Kidney (tissue), 14 donors: ENCODE results near the gene TSHR. TPM values are rescaled to one million over a fixed set of nuclear protein-coding genes. Genes with fewer than 3 reads are reported as not detected.

Experiments
- DNase-seq, 5 donors: peaks; one replicate each; pipeline ENCODE4 v3.0.0-alpha.2; 2013 to 2020
- FAIRE-seq: peaks from 2 replicates; lab custom pipeline; 2012; peaks lifted over from hg19 to GRCh38; lab: Jason Lieb, UNC
- H3K27ac ChIP-seq, 2 donors: one replicate each; pipeline ENCODE4 v1.7.0; 2013; ENCODE audit warnings: low read depth in 2 of 2, low read length in 2 of 2, inconsistent platforms in 1 of 2
- H3K27me3 ChIP-seq: one replicate; pipeline ENCODE4 v1.7.1; 2013; ENCODE audit warnings: low read length, inconsistent platforms; ENCODE audit not compliant: control insufficient read depth, insufficient read depth
- H3K36me3 ChIP-seq, 3 donors: one replicate each; pipeline versions ENCODE4 v1.7.0 to v1.7.1; 2013; ENCODE audit warnings: low read length in 3 of 3, control low read depth in 1 of 3, inconsistent platforms in 1 of 3; ENCODE audit not compliant: insufficient read depth in 3 of 3, control insufficient read depth in 2 of 3
- H3K4me1 ChIP-seq, 3 donors: one replicate each; pipeline versions ENCODE4 v1.7.0 to v1.7.1; 2013; ENCODE audit warnings: low read length in 3 of 3, inconsistent platforms in 1 of 3, low read depth in 1 of 3; ENCODE audit not compliant: control insufficient read depth in 2 of 3, insufficient read depth in 2 of 3
- H3K4me3 ChIP-seq, 3 donors: one replicate each; pipeline versions ENCODE4 v1.7.0 to v1.8.1; 2013; ENCODE audit warnings: low read length in 3 of 3, control low read depth in 1 of 3, inconsistent platforms in 1 of 3
- H3K9ac ChIP-seq, 3 donors: one replicate each; pipeline versions ENCODE4 v1.7.0 to v1.7.1; 2013; ENCODE audit warnings: low read length in 3 of 3, control low read depth in 1 of 3, inconsistent platforms in 1 of 3
- H3K9me3 ChIP-seq, 3 donors: one replicate each; pipeline versions ENCODE4 v1.7.0 to v1.7.1; 2013; ENCODE audit warnings: low read length in 3 of 3, control low read depth in 1 of 3, inconsistent platforms in 1 of 3; ENCODE audit not compliant: control insufficient read depth in 2 of 3, insufficient read depth in 1 of 3
- intact Hi-C: fragments of 100-400 bp; cut with DNase I; formaldehyde crosslinking; loops from one replicate; pipeline ENCODE4 v1.11.1; 2022
- polyA plus RNA-seq: library from polyadenylated mRNA; stranded (reverse); fragments of 350-450 nt; fragmentation: Illumina TruSeq; extraction: RNeasy Lipid Tissue Mini Kit (QIAGEN cat#74804); gene quantifications from one replicate; pipeline ENCODE4 v1.2.3, GENCODE V29; 2014; ENCODE audit warnings: low read depth, low replicate concordance; ENCODE audit not compliant: insufficient read depth
- total RNA-seq: library from RNA; stranded (reverse); fragmentation: NEBNext Ultra II Directional; extraction: Animal tissue kit (Norgen Biotek cat#: 25700); gene quantifications from one replicate; pipeline ENCODE4 v1.2.1, GENCODE V29; 2021
- TF ChIP-seq, protein P1 (sequence below): IDR thresholded peaks from 3 replicates; pipeline ENCODE4 v1.5.1; 2012; ENCODE audit warnings: mild to moderate bottlenecking, moderate library complexity, borderline replicate concordance; ENCODE audit not compliant: insufficient read depth; ENCODE audit errors: extremely low read depth
- donor health status: control.
- donor health status: control.
- donor health status: control.
- donor health status: control.
- donor health status: control.
- donor health status: DM: yes; HTN: yes; CAD: no.
- donor health status: Normal renal cell carcinoma (clear cell type).

The TSHR gene
- total and polyA plus RNA-seq, 2 donors from 2014 or later = 0.98 TPM; not detected in 1

DNA sequence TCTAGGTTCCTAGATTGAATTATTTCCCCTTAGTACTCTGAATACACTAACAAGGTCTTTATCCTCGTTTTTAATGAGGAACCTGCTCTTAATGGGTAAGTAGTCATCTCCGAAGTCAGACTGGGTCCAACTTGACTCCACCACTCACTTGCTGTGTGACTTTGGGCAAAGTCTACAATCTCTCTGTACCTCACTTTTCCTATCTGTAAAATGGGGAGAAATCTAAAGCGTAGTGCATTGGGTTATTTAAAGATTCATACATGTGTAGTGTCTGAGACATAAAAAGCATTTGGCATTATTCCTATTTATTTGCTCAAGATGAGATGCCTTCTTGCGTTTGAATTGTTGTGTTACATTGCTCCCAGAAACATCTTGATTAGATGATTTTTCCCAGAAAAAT, 213.8 kb downstream of the TSHR start:
- TF ChIP-seq, protein P1, sequence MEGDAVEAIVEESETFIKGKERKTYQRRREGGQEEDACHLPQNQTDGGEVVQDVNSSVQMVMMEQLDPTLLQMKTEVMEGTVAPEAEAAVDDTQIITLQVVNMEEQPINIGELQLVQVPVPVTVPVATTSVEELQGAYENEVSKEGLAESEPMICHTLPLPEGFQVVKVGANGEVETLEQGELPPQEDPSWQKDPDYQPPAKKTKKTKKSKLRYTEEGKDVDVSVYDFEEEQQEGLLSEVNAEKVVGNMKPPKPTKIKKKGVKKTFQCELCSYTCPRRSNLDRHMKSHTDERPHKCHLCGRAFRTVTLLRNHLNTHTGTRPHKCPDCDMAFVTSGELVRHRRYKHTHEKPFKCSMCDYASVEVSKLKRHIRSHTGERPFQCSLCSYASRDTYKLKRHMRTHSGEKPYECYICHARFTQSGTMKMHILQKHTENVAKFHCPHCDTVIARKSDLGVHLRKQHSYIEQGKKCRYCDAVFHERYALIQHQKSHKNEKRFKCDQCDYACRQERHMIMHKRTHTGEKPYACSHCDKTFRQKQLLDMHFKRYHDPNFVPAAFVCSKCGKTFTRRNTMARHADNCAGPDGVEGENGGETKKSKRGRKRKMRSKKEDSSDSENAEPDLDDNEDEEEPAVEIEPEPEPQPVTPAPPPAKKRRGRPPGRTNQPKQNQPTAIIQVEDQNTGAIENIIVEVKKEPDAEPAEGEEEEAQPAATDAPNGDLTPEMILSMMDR = no peak
- H3K9me3 ChIP-seq = no peaks in the 10 kb centered on the region
- peaks cover 0 to 8% (median 7%) of the 10 kb centered on the region in 3 donors for H3K4me1 ChIP-seq
- peak overlapping the region; percentile 79 to 82 (median 81) for H3K4me3 ChIP-seq
- no peaks in the 10 kb centered on the region for H3K36me3 ChIP-seq
- no peaks in the 10 kb centered on the region for H3K27me3 ChIP-seq
- intact Hi-C loops = no loop called here
- H3K9ac ChIP-seq = peak overlapping the region in 2 of 3 donors; percentile 81 to 85
- peak overlapping the region; percentile 81 to 98 for H3K27ac ChIP-seq
- DNase-seq = no peak
- FAIRE-seq = no peak

DNA sequence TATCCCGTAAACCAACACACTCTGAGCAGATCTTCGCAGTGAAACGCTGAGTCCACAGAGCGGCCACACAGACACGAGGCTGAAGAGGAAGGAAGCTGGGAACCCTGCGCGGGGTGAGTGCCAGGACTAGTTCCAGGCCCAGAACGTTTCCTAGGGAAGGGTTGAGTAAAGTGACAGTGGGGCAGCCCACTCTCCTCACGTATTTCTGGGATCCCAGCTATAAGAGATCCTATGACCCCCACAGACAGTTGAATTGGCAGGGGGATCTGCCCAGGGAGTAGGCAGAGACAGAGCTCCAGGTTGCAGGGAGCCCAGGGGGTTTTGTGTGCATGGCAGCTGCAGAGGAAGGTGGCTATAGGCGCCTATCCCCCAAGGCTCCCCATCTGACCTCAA, 214.3 kb downstream of the TSHR start:
- no peak for FAIRE-seq
- H3K27ac ChIP-seq = peak overlapping the region; percentile 81 to 98

DNA sequence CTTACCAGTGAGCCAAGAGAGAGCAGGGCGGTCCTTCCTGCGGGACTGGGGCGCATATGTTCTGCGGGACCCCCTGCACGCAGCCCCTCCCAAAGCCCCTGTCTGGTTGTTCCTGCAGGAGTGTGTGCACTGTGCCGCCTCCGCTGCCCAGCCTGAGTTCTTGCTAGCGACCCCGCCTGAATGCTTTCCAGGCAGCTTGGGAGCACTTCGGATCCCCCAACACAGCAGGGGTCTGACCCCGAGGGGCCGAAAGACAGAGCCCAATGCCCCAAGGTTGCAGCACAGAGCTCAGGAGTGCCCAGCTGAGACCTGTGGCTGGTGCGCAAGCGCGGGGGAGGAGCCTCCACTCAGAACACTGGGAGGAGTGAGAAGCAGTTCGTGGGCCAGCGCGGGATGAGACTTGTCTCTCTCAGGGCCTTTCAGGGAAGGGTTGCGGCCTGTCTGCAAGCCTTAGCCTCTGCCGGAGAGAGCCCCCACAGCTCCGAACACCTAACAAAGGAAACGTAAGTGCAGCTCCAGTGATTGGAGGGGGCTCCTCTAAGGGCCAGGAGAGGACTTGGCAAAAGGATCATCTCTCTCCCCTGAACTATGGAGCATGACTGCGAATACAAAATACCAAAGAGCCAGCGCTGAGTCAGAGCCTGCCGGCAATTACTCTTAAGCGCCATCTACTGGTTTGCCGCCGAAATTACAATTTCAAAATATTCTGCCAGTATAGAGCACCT, 214.8 kb downstream of the TSHR start:
- Histone ChIP-seq H3K9me3 (no peaks in the 10 kb centered on the region), H3K27me3 (no peaks in the 10 kb centered on the region), H3K9ac (peak overlapping the region; percentile 50 to 85 (median 81)), H3K36me3 (no peaks in the 10 kb centered on the region), H3K27ac (peak overlapping the region; percentile 81 to 98), H3K4me1 (peaks cover 0 to 8% (median 7%) of the 10 kb centered on the region in 3 donors), H3K4me3 (peak overlapping the region; percentile 79 to 82 (median 81))
- FAIRE-seq (peak; percentile 29), DNase-seq (peak; percentile 92 to 97 (median 96))
- TF ChIP-seq, protein P1 = peak; percentile 80
- intact Hi-C loops = no loop called here

More for the DNA sequence above, 214.3 kb downstream of the TSHR start:
- peak overlapping the region; percentile 79 to 82 (median 81) for H3K4me3 ChIP-seq
- H3K4me1 ChIP-seq = peaks cover 0 to 8% (median 7%) of the 10 kb centered on the region in 3 donors
- TF ChIP-seq, protein P1 = no peak
- peak in 3 of 5 donors; percentile 20 to 86 (median 45) for DNase-seq
- peak overlapping the region; percentile 50 to 85 (median 81) for H3K9ac ChIP-seq
- intact Hi-C loops = no loop called here
- no peaks in the 10 kb centered on the region for H3K27me3 ChIP-seq
- H3K9me3 ChIP-seq = no peaks in the 10 kb centered on the region
- H3K36me3 ChIP-seq = no peaks in the 10 kb centered on the region
